HG02973 (cell line): ENCODE results near the gene S100A9.

Experiments used
- ATAC-seq: cut with Tn5 transposase; IDR thresholded peaks from one replicate; pipeline ENCODE4 v1.9.1; 2021; ENCODE audit warnings: moderate library complexity; ENCODE audit not compliant: unreplicated experiment

Gene S100A9

GRCh38 chr1:153359241-153359640, 1.6 kb downstream of the S100A9 start:
- no peak for ATAC-seq

GRCh38 chr1:153360190-153360589, 2.5 kb downstream of the S100A9 start:
- no peak for ATAC-seq

- no peak for ATAC-seq
Measured at GRCh38 chr1:153360592-153361479, 3.2 kb downstream of the S100A9 start.

- ATAC-seq = no peak
Measured at GRCh38 chr1:153361480-153362109, 3.9 kb downstream of the S100A9 start.

- no peak for ATAC-seq
Measured at GRCh38 chr1:153362187-153362775, 4.6 kb downstream of the S100A9 start.

GRCh38 chr1:153363641-153364040, 6.0 kb downstream of the S100A9 start:
- ATAC-seq = no peak

GRCh38 chr1:153364156-153364555, 6.5 kb downstream of the S100A9 start:
- no peak for ATAC-seq

- ATAC-seq = no peak
Measured at GRCh38 chr1:153364766-153365666, 7.4 kb downstream of the S100A9 start.

GRCh38 chr1:153365696-153366095, 8.0 kb downstream of the S100A9 start:
- no peak for ATAC-seq

GRCh38 chr1:153366261-153366660, 8.6 kb downstream of the S100A9 start:
- ATAC-seq = no peak

- ATAC-seq = no peak
Measured at GRCh38 chr1:153367090-153367489, 9.4 kb downstream of the S100A9 start.

- ATAC-seq = no peak
Measured at GRCh38 chr1:153368495-153368894, 10.8 kb downstream of the S100A9 start.

GRCh38 chr1:153370146-153370545, 12.5 kb downstream of the S100A9 start:
- ATAC-seq = no peak

GRCh38 chr1:153371231-153371630, 13.6 kb downstream of the S100A9 start:
- no peak for ATAC-seq

- ATAC-seq = no peak
Measured at GRCh38 chr1:153372571-153372970, 14.9 kb downstream of the S100A9 start.

GRCh38 chr1:153374071-153374470, 16.4 kb downstream of the S100A9 start:
- no peak for ATAC-seq

- ATAC-seq = no peak
Measured at GRCh38 chr1:153375511-153375910, 17.9 kb downstream of the S100A9 start, which contains the start of gene S100A12. S100A12 (minus strand) TSS chr1:153375621; CDS start chr1:153374592, 1,029 bp downstream.

GRCh38 chr1:153379591-153379990, 21.9 kb downstream of the S100A9 start:
- no peak for ATAC-seq

GRCh38 chr1:153380711-153381110, 23.1 kb downstream of the S100A9 start:
- no peak for ATAC-seq

GRCh38 chr1:153384958-153385580, 27.4 kb downstream of the S100A9 start:
- ATAC-seq = no peak
